Neural cell (in vitro differentiated cells): ENCODE results near the gene IL1RL2. TPM values are rescaled to one million over a fixed set of nuclear protein-coding genes. Genes with fewer than 3 reads are reported as not detected.

Source experiments
- H2AFZ ChIP-seq: fragments of 200-600, 300-800 bp; sonication (generic), shearing (Covaris generic); 2 replicates; pipeline ENCODE4 v1.6.0; 2014; ENCODE audit warnings: low read depth, mild to moderate bottlenecking, antibody characterized with exemption, low read length, moderate library complexity
- H3F3A ChIP-seq: fragments of 200-600 bp; shearing (Covaris generic); 2 replicates; pipeline ENCODE4 v1.6.1; 2016; ENCODE audit warnings: mild to moderate bottlenecking, moderate library complexity, mixed read lengths, antibody characterized with exemption, low read length; ENCODE audit not compliant: insufficient read depth, poor library complexity, severe bottlenecking
- H3K27ac ChIP-seq: fragments of 200-600, 300-800 bp; sonication (generic), shearing (Covaris generic); 2 replicates; pipeline ENCODE4 v1.5.1; 2014; ENCODE audit warnings: mild to moderate bottlenecking, low read length, moderate library complexity
- H3K27me3 ChIP-seq: fragments of 300-800, 200-600 bp; sonication (generic), shearing (Covaris generic); 2 replicates; pipeline ENCODE4 v1.6.0; 2014; ENCODE audit warnings: mild to moderate bottlenecking, low read depth, low read length, moderate library complexity; ENCODE audit not compliant: insufficient read depth
- H3K36me3 ChIP-seq: fragments of 300-800, 200-600 bp; sonication (generic), shearing (Covaris generic); 2 replicates; pipeline ENCODE4 v1.5.1; 2014; ENCODE audit warnings: mild to moderate bottlenecking, antibody characterized with exemption, low read length, moderate library complexity; ENCODE audit not compliant: insufficient read depth
- H3K4me2 ChIP-seq: fragments of 300-800, 200-600 bp; sonication (generic), shearing (Covaris generic); 2 replicates; pipeline ENCODE4 v1.6.0; 2014; ENCODE audit warnings: mild to moderate bottlenecking, low read length
- H3K4me3 ChIP-seq: fragments of 300-800, 200-600 bp; sonication (generic), shearing (Covaris generic); 2 replicates; pipeline ENCODE4 v1.5.1; 2014; ENCODE audit warnings: mild to moderate bottlenecking, low read length, moderate library complexity
- H3K79me2 ChIP-seq: fragments of 200-600 bp; shearing (Covaris generic); replicated peaks from 2 replicates; pipeline ENCODE4 v1.6.0; 2014; ENCODE audit warnings: mild to moderate bottlenecking, low read length, moderate library complexity; ENCODE audit not compliant: insufficient read depth
- H3K9ac ChIP-seq: fragments of 300-800, 200-600 bp; sonication (generic), shearing (Covaris generic); 2 replicates; pipeline ENCODE4 v1.6.1; 2016; ENCODE audit warnings: mild to moderate bottlenecking, low read length, mixed read lengths
- H3K9me2 ChIP-seq: fragments of 200-600 bp; shearing (Covaris generic); 2 replicates; pipeline ENCODE4 v1.6.1; 2016; ENCODE audit warnings: mild to moderate bottlenecking, low read length, mixed read lengths; ENCODE audit not compliant: insufficient read depth
- H3K9me3 ChIP-seq: fragments of 200-600, 300-800 bp; sonication (generic), shearing (Covaris generic); 2 replicates; pipeline ENCODE4 v1.6.1; 2016; ENCODE audit warnings: mild to moderate bottlenecking, mixed run types, low read length, moderate library complexity, mixed read lengths
- H4K20me1 ChIP-seq: fragments of 200-600 bp; shearing (Covaris generic); 2 replicates; pipeline ENCODE4 v1.6.1; 2016; ENCODE audit warnings: mild to moderate bottlenecking, mixed run types; ENCODE audit not compliant: insufficient read depth
- CTCF ChIP-seq: fragments of 450-650 bp; IDR thresholded peaks from 2 replicates; pipeline ENCODE4 v1.5.1; 2014; ENCODE audit warnings: antibody characterized with exemption, mild to moderate bottlenecking, moderate library complexity; ENCODE audit not compliant: poor library complexity, severe bottlenecking
- EP300 ChIP-seq: fragments of 450-650 bp; conservative IDR thresholded peaks from 2 replicates; pipeline ENCODE4 v1.6.1; 2014; ENCODE audit warnings: antibody characterized with exemption, mild to moderate bottlenecking, moderate library complexity; ENCODE audit not compliant: poor library complexity, severe bottlenecking
- EZH2 ChIP-seq: fragments of 200-600, 300-800 bp; shearing (Covaris generic), sonication (generic); IDR thresholded peaks from 2 replicates; pipeline ENCODE4 v1.6.1; 2014; ENCODE audit warnings: antibody characterized with exemption, low read length, borderline replicate concordance, mild to moderate bottlenecking; ENCODE audit not compliant: insufficient read depth, poor library complexity, severe bottlenecking
- MXI1 ChIP-seq: fragments of 450-650 bp; conservative IDR thresholded peaks from 2 replicates; pipeline ENCODE4 v1.6.1; 2014; ENCODE audit warnings: antibody characterized with exemption, mild to moderate bottlenecking; ENCODE audit not compliant: poor library complexity, severe bottlenecking
- POLR2AphosphoS5 ChIP-seq: IDR thresholded peaks from 2 replicates; pipeline ENCODE4 v1.6.1; 2012
- RAD21 ChIP-seq: fragments of 450-650 bp; conservative IDR thresholded peaks from 2 replicates; pipeline ENCODE4 v1.6.1; 2014; ENCODE audit warnings: antibody characterized with exemption, mild to moderate bottlenecking, moderate library complexity
- SMC3 ChIP-seq: fragments of 450-650 bp; conservative IDR thresholded peaks from 2 replicates; pipeline ENCODE4 v1.6.1; 2014; ENCODE audit warnings: antibody characterized with exemption, mild to moderate bottlenecking, moderate library complexity; ENCODE audit not compliant: poor library complexity
- TAF1 ChIP-seq: IDR thresholded peaks from 2 replicates; pipeline ENCODE4 v1.6.1; 2012; ENCODE audit warnings: low read depth
- polyA plus RNA-seq: library from polyadenylated mRNA; depleted of rRNA; stranded (reverse); fragments of >200 nt; gene quantifications from 2 replicates; pipeline ENCODE4 v1.2.3, GENCODE V29; 2014
- TF ChIP-seq, protein P1 (sequence below): IDR thresholded peaks from 2 replicates; pipeline ENCODE4 v1.6.1; 2012; ENCODE audit warnings: borderline replicate concordance

IL1RL2 gene
- polyA plus RNA-seq, 1 donor from 2014 or later = not detected

DNA sequence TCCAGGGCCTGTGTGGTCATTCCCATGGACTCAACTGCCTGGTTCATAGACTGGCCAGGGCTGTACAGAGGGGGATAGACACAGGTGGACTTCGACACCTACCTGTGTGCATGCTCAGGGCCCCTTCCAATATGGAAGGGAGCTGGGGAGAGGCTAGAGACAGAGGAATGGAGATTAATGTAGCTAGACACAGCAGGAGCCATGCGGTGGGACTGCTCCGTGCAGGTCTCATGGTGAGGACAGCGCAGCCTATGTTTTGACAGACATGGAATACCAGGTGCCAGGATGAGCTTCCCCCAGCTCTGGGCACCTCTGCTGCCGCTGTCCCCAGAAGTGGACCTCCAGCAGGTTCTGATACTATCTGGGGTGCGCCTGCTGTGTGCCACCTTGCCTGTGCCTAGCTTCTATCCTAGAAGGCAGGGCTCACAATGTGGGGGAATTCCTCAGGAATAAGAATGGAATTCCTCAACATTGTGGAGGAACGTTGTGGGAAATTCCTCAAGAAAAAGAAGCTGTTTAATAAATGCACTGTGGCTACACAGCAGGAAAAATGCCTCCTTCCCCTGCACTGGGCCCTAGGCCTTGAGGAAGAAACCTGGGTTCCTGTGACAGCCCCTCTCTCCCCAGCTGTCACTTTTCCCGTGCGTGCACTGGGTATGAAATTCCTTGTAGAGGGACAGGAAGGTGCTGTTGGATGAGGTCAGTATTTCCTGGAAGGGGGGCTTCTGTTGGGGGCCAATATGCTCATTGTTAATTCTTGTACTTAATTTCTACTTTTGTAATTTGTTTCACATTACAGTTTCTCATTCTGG is 37.0 kb upstream of the IL1RL2 start:
- Histone ChIP-seq H3K9me3 (no peaks in the 10 kb centered on the region), H4K20me1 (no peaks in the 10 kb centered on the region), H3K9me2 (no peaks in the 10 kb centered on the region), H3K36me3 (no peaks in the 10 kb centered on the region), H3K27me3 (no peaks in the 10 kb centered on the region), H3K79me2 (no peaks in the 10 kb centered on the region), H3K4me2 (no peak overlapping the region), H2AFZ (no peak overlapping the region), H3K27ac (no peak overlapping the region), H3K9ac (no peak overlapping the region), H3K4me3 (no peak overlapping the region), H3F3A (no peaks in the 10 kb centered on the region)
- TF ChIP-seq CTCF (no peak), RAD21 (no peak), POLR2AphosphoS5 (no peak), EP300 (no peak), TAF1 (no peak), EZH2 (no peak), MXI1 (no peak), SMC3 (no peak)
- TF ChIP-seq, protein P1, sequence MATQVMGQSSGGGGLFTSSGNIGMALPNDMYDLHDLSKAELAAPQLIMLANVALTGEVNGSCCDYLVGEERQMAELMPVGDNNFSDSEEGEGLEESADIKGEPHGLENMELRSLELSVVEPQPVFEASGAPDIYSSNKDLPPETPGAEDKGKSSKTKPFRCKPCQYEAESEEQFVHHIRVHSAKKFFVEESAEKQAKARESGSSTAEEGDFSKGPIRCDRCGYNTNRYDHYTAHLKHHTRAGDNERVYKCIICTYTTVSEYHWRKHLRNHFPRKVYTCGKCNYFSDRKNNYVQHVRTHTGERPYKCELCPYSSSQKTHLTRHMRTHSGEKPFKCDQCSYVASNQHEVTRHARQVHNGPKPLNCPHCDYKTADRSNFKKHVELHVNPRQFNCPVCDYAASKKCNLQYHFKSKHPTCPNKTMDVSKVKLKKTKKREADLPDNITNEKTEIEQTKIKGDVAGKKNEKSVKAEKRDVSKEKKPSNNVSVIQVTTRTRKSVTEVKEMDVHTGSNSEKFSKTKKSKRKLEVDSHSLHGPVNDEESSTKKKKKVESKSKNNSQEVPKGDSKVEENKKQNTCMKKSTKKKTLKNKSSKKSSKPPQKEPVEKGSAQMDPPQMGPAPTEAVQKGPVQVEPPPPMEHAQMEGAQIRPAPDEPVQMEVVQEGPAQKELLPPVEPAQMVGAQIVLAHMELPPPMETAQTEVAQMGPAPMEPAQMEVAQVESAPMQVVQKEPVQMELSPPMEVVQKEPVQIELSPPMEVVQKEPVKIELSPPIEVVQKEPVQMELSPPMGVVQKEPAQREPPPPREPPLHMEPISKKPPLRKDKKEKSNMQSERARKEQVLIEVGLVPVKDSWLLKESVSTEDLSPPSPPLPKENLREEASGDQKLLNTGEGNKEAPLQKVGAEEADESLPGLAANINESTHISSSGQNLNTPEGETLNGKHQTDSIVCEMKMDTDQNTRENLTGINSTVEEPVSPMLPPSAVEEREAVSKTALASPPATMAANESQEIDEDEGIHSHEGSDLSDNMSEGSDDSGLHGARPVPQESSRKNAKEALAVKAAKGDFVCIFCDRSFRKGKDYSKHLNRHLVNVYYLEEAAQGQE = no peak

GRCh38 chr2:102154364-102154763 is 32.5 kb upstream of the IL1RL2 start:
- H4K20me1 ChIP-seq = no peaks in the 10 kb centered on the region
- H3K79me2 ChIP-seq = no peaks in the 10 kb centered on the region
- no peaks in the 10 kb centered on the region for H3K36me3 ChIP-seq
- no peak overlapping the region for H3K27ac ChIP-seq
- no peaks in the 10 kb centered on the region for H3K9me2 ChIP-seq
- H3K9me3 ChIP-seq = no peaks in the 10 kb centered on the region
- no peak overlapping the region for H3K4me3 ChIP-seq
- H3K9ac ChIP-seq = no peak overlapping the region
- H2AFZ ChIP-seq = no peak overlapping the region
- no peaks in the 10 kb centered on the region for H3K27me3 ChIP-seq
- TF ChIP-seq CTCF (no peak), POLR2AphosphoS5 (no peak), SMC3 (no peak), TAF1 (no peak)
- TF ChIP-seq, protein P1 = no peak
- no peak overlapping the region for H3K4me2 ChIP-seq
- H3F3A ChIP-seq = no peaks in the 10 kb centered on the region
